HEK293 (cell line): ENCODE measurements around the gene ERCC6.

ENCODE experiments used
- CTCF ChIA-PET: fragments of 350-600 bp; formaldehyde crosslinking; extraction: SDS; loops from one replicate; lab custom pipeline; 2021; ENCODE audit warnings: antibody characterized with exemption; lab: Yijun Ruan, JAX
- POLR2A ChIA-PET: fragments of 300-600 bp; formaldehyde crosslinking; extraction: SDS; loops from one replicate; lab custom pipeline; 2020; ENCODE audit warnings: antibody characterized with exemption, inconsistent platforms; lab: Yijun Ruan, JAX
- H3K27ac ChIP-seq: fragments of 200-500 bp; sonication (Bioruptor generic); 2 replicates; pipeline ENCODE4 v1.5.1; 2014; ENCODE audit warnings: low read depth, low read length, control low read depth, inconsistent platforms; ENCODE audit errors: extremely low read depth
- H3K36me3 ChIP-seq, 2 experiments: fragments of 200-500 bp in 1 of 2; sonication (Bioruptor generic) in 1 of 2; 1 replicate in 1 of 2; 2 replicates in 1 of 2; pipeline ENCODE4 v1.5.1; 2014 to 2017; ENCODE audit warnings: inconsistent platforms in 2 of 2, low read length in 2 of 2; ENCODE audit not compliant: control insufficient read depth in 2 of 2, insufficient read depth in 1 of 2
- H3K4me1 ChIP-seq: fragments of 200-500 bp; sonication (Bioruptor generic); 2 replicates; pipeline ENCODE4 v1.5.1; 2014; ENCODE audit warnings: mild to moderate bottlenecking, low read length, inconsistent platforms; ENCODE audit not compliant: control insufficient read depth, insufficient read depth
- H3K4me3 ChIP-seq: 2 replicates; pipeline ENCODE4 v1.5.1; 2011; ENCODE audit warnings: low read depth, mild to moderate bottlenecking, control low read depth, low read length, moderate library complexity
- H3K9me3 ChIP-seq: fragments of 200-500 bp; sonication (Bioruptor generic); 2 replicates; pipeline ENCODE4 v1.5.1; 2014; ENCODE audit warnings: low read depth, low read length, inconsistent platforms; ENCODE audit not compliant: control insufficient read depth, insufficient read depth
- AEBP2 ChIP-seq: fragments of 450-650 bp; formaldehyde crosslinking; IDR thresholded peaks from 2 replicates; pipeline ENCODE4 v1.5.1; 2016; ENCODE audit warnings: missing biosample characterization, missing genetic modification characterization, borderline replicate concordance
- ATF2 ChIP-seq: fragments of 450-650 bp; formaldehyde crosslinking; IDR thresholded peaks from 2 replicates; pipeline ENCODE4 v1.5.1; 2016; ENCODE audit warnings: missing biosample characterization, missing genetic modification characterization, low read depth
- BCL11B ChIP-seq: fragments of 450-650 bp; formaldehyde crosslinking; IDR thresholded peaks from 2 replicates; pipeline ENCODE4 v1.5.1; 2016; ENCODE audit warnings: low read depth, missing biosample characterization, missing genetic modification characterization
- GLI2 ChIP-seq: fragments of 450-650 bp; formaldehyde crosslinking; IDR thresholded peaks from 2 replicates; pipeline ENCODE4; 2017; ENCODE audit warnings: missing biosample characterization, missing genetic modification characterization, low read depth, borderline replicate concordance
- GLIS2 ChIP-seq: fragments of 450-650 bp; formaldehyde crosslinking; IDR thresholded peaks from 2 replicates; pipeline ENCODE4 v1.5.1; 2016; ENCODE audit warnings: missing biosample characterization, missing genetic modification characterization
- HOXD13 ChIP-seq: sonication (generic); formaldehyde crosslinking; IDR thresholded peaks from 2 replicates; pipeline ENCODE4 v1.8.0; 2022; ENCODE audit warnings: missing genetic modification reagents, borderline replicate concordance
- KLF9 ChIP-seq: fragments of 450-650 bp; formaldehyde crosslinking; IDR thresholded peaks from 2 replicates; pipeline ENCODE4 v1.5.1; 2016; ENCODE audit warnings: missing biosample characterization, missing genetic modification characterization, low read depth
- MZF1 ChIP-seq: fragments of 450-650 bp; formaldehyde crosslinking; IDR thresholded peaks from 2 replicates; pipeline ENCODE4 v1.5.1; 2017; ENCODE audit warnings: missing biosample characterization, missing genetic modification characterization, borderline replicate concordance
- PBX3 ChIP-seq: sonication (generic); formaldehyde crosslinking; IDR thresholded peaks from 2 replicates; pipeline ENCODE4 v1.8.1; 2022; ENCODE audit warnings: mild to moderate bottlenecking, moderate library complexity, missing genetic modification reagents
- SALL2 ChIP-seq: fragments of 450-650 bp; formaldehyde crosslinking; IDR thresholded peaks from 2 replicates; pipeline ENCODE4 v1.5.0; 2017; ENCODE audit warnings: missing biosample characterization, mild to moderate bottlenecking, missing genetic modification characterization, borderline replicate concordance
- SP2 ChIP-seq: fragments of 450-650 bp; formaldehyde crosslinking; IDR thresholded peaks from 2 replicates; pipeline ENCODE4 v1.5.1; 2016; ENCODE audit warnings: missing biosample characterization, missing genetic modification characterization
- ZBTB10 ChIP-seq: fragments of 450-650 bp; formaldehyde crosslinking; IDR thresholded peaks from 2 replicates; pipeline ENCODE4 v1.5.1; 2016; ENCODE audit warnings: missing biosample characterization, missing genetic modification characterization
- ZFP3 ChIP-seq: fragments of 450-650 bp; formaldehyde crosslinking; IDR thresholded peaks from 2 replicates; pipeline ENCODE4 v1.5.1; 2016; ENCODE audit warnings: low read depth, missing biosample characterization, missing genetic modification characterization
- ZNF10 ChIP-seq: fragments of 450-650 bp; formaldehyde crosslinking; IDR thresholded peaks from 2 replicates; pipeline ENCODE4 v1.5.1; 2017; ENCODE audit warnings: missing biosample characterization, missing genetic modification characterization
- ZNF19 ChIP-seq: fragments of 450-650 bp; formaldehyde crosslinking; IDR thresholded peaks from 2 replicates; pipeline ENCODE4; 2016; ENCODE audit warnings: missing biosample characterization, missing genetic modification characterization, low read depth
- ZNF311 ChIP-seq: fragments of 450-650 bp; formaldehyde crosslinking; IDR thresholded peaks from 2 replicates; pipeline ENCODE4 v1.5.1; 2017; ENCODE audit warnings: missing biosample characterization, missing genetic modification characterization, borderline replicate concordance
- ZNF530 ChIP-seq: fragments of 450-650 bp; formaldehyde crosslinking; IDR thresholded peaks from 2 replicates; pipeline ENCODE4 v1.5.1; 2016; ENCODE audit warnings: low read depth, missing biosample characterization, missing genetic modification characterization
- ZNF596 ChIP-seq: fragments of 450-650 bp; IDR thresholded peaks from 2 replicates; pipeline ENCODE4 v1.5.0; 2018; ENCODE audit warnings: missing biosample characterization, mild to moderate bottlenecking, missing genetic modification characterization, moderate library complexity
- ZNF645 ChIP-seq: fragments of 450-650 bp; formaldehyde crosslinking; IDR thresholded peaks from 2 replicates; pipeline ENCODE4; 2016; ENCODE audit warnings: missing biosample characterization, missing genetic modification characterization
- ZNF701 ChIP-seq: fragments of 450-650 bp; formaldehyde crosslinking; IDR thresholded peaks from 2 replicates; pipeline ENCODE4 v1.5.1; 2016; ENCODE audit warnings: missing biosample characterization, missing genetic modification characterization

The ERCC6 gene

GRCh38 chr10:49575489-49576072 lies 36.7 kb upstream of the ERCC6 start (continued):
- TF ChIP-seq ZNF645 (no peak), BCL11B (tag by site-specific recombination) (no peak)

GRCh38 chr10:49572594-49573114 lies 33.7 kb upstream of the ERCC6 start:
- TF ChIP-seq HOXD13 (no peak), MZF1 (tag by site-specific recombination) (no peak), SALL2 (tag by site-specific recombination) (no peak), ZFP3 (tag by site-specific recombination) (no peak), BCL11B (tag by site-specific recombination) (no peak), ZNF10 (tag by site-specific recombination) (no peak)
- Histone ChIP-seq H3K4me3 (no peak overlapping the region), H3K36me3 (no peaks in the 10 kb centered on the region), H3K4me1 (no peaks in the 10 kb centered on the region), H3K27ac (no peak overlapping the region), H3K9me3 (no peaks in the 10 kb centered on the region)
- CTCF ChIA-PET, result no interaction called here
- POLR2A ChIA-PET, result no interaction called here

GRCh38 chr10:49571388-49571787 lies 32.5 kb upstream of the ERCC6 start:
- CTCF ChIA-PET, result interaction anchor here (0.6 kb wide), 1 partner anchor 470 kb away, joined by 3 read pairs; no protein-coding TSS in a partner anchor
- Histone ChIP-seq H3K9me3 (no peaks in the 10 kb centered on the region), H3K27ac (no peak overlapping the region), H3K4me1 (no peaks in the 10 kb centered on the region), H3K36me3 (no peaks in the 10 kb centered on the region), H3K4me3 (no peak overlapping the region)
- POLR2A ChIA-PET, result no interaction called here
- TF ChIP-seq SP2 (tag by site-specific recombination) (no peak), ZNF596 (tag by site-specific recombination) (no peak), AEBP2 (tag by site-specific recombination) (no peak), ZNF530 (tag by site-specific recombination) (no peak), ZNF701 (no peak), GLI2 (tag by site-specific recombination) (no peak), ZNF19 (no peak), GLIS2 (tag by site-specific recombination) (no peak), PBX3 (CRISPR knock-in tag) (no peak), KLF9 (tag by site-specific recombination) (no peak), ZBTB10 (no peak), ZNF311 (no peak), ATF2 (tag by site-specific recombination) (no peak)
